Loucy (cell line): ENCODE data around the gene SOX13.

Experiments
- H2AFZ ChIP-seq: fragments of 200-600 bp; sonication (generic); 2 replicates; pipeline ENCODE4 v1.6.0; 2016; ENCODE audit warnings: antibody characterized with exemption, mild to moderate bottlenecking, low read length, moderate library complexity
- H3F3A ChIP-seq: fragments of 200-600 bp; 2 replicates; pipeline ENCODE4 v1.6.0; 2016; ENCODE audit warnings: antibody characterized with exemption, low read depth, mild to moderate bottlenecking
- H3K27me3 ChIP-seq: fragments of 200-600 bp; sonication (generic); 2 replicates; pipeline ENCODE4 v1.6.1; 2014; ENCODE audit warnings: low read length, mild to moderate bottlenecking; ENCODE audit not compliant: insufficient read depth, poor library complexity, severe bottlenecking
- H3K36me3 ChIP-seq: fragments of 200-600 bp; sonication (generic); 2 replicates; pipeline ENCODE4 v1.6.1; 2016; ENCODE audit warnings: low read length; ENCODE audit not compliant: insufficient read depth
- H3K4me1 ChIP-seq: fragments of 200-600 bp; sonication (generic); 2 replicates; pipeline ENCODE4 v1.5.1; 2014; ENCODE audit warnings: low read length, mild to moderate bottlenecking; ENCODE audit not compliant: insufficient read depth, poor library complexity, severe bottlenecking
- H3K4me2 ChIP-seq: fragments of 200-600 bp; sonication (generic); 2 replicates; pipeline ENCODE4 v1.6.0; 2014; ENCODE audit warnings: antibody characterized with exemption, low read length, low read depth, mild to moderate bottlenecking; ENCODE audit not compliant: poor library complexity, severe bottlenecking
- H3K4me3 ChIP-seq: fragments of 200-600 bp; sonication (generic); 2 replicates; pipeline ENCODE4 v1.5.1; 2014; ENCODE audit warnings: low read length, mild to moderate bottlenecking, mixed read lengths; ENCODE audit not compliant: poor library complexity, severe bottlenecking
- H3K79me2 ChIP-seq: fragments of 200-600 bp; sonication (generic); 2 replicates; pipeline ENCODE4 v1.6.1; 2014; ENCODE audit warnings: low read length; ENCODE audit not compliant: insufficient read depth
- H3K9ac ChIP-seq: fragments of 200-600 bp; sonication (generic); 2 replicates; pipeline ENCODE4 v1.6.0; 2014; ENCODE audit warnings: mild to moderate bottlenecking, low read depth, low read length, moderate library complexity; ENCODE audit not compliant: poor library complexity, severe bottlenecking
- H3K9me2 ChIP-seq: fragments of 200-600 bp; sonication (generic); replicated peaks from 2 replicates; pipeline ENCODE4 v1.6.1; 2016; ENCODE audit warnings: low read depth, low read length, mixed read lengths
- H3K9me3 ChIP-seq: fragments of 200-600 bp; sonication (generic); 2 replicates; pipeline ENCODE4 v1.6.1; 2014; ENCODE audit warnings: mild to moderate bottlenecking, antibody characterized with exemption, low read length, low read depth; ENCODE audit not compliant: insufficient read depth
- H4K20me1 ChIP-seq: fragments of 200-600 bp; sonication (generic); 2 replicates; pipeline ENCODE4 v1.6.0; 2014; ENCODE audit warnings: antibody characterized with exemption, low read length, mild to moderate bottlenecking; ENCODE audit not compliant: insufficient read depth, poor library complexity, severe bottlenecking
- EZH2phosphoT487 ChIP-seq: fragments of 200-600 bp; IDR thresholded peaks from 2 replicates; pipeline ENCODE4 v1.6.1; 2018; ENCODE audit warnings: antibody characterized with exemption, mild to moderate bottlenecking, moderate library complexity, borderline replicate concordance
- TF ChIP-seq, protein P1 (sequence below): fragments of 200-600 bp; sonication (generic); conservative IDR thresholded peaks from 2 replicates; pipeline ENCODE4 v1.5.1; 2014; ENCODE audit warnings: mild to moderate bottlenecking, antibody characterized with exemption, low read length

Gene SOX13

GRCh38 chr1:204065986-204066300 is 7.0 kb upstream of the SOX13 start:
- Histone ChIP-seq H3K4me1 (peaks cover 12% of the 10 kb centered on the region), H3K9ac (no peak overlapping the region), H3K36me3 (no peaks in the 10 kb centered on the region), H4K20me1 (no peaks in the 10 kb centered on the region), H3K27me3 (no peaks in the 10 kb centered on the region), H3K4me3 (no peak overlapping the region), H3F3A (no peaks in the 10 kb centered on the region), H2AFZ (no peak overlapping the region), H3K4me2 (no peak overlapping the region), H3K9me3 (no peaks in the 10 kb centered on the region), H3K9me2 (no peaks in the 10 kb centered on the region), H3K79me2 (no peaks in the 10 kb centered on the region)
- TF ChIP-seq, protein P1, sequence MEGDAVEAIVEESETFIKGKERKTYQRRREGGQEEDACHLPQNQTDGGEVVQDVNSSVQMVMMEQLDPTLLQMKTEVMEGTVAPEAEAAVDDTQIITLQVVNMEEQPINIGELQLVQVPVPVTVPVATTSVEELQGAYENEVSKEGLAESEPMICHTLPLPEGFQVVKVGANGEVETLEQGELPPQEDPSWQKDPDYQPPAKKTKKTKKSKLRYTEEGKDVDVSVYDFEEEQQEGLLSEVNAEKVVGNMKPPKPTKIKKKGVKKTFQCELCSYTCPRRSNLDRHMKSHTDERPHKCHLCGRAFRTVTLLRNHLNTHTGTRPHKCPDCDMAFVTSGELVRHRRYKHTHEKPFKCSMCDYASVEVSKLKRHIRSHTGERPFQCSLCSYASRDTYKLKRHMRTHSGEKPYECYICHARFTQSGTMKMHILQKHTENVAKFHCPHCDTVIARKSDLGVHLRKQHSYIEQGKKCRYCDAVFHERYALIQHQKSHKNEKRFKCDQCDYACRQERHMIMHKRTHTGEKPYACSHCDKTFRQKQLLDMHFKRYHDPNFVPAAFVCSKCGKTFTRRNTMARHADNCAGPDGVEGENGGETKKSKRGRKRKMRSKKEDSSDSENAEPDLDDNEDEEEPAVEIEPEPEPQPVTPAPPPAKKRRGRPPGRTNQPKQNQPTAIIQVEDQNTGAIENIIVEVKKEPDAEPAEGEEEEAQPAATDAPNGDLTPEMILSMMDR = no peak
- TF ChIP-seq EZH2phosphoT487 = no peak

DNA sequence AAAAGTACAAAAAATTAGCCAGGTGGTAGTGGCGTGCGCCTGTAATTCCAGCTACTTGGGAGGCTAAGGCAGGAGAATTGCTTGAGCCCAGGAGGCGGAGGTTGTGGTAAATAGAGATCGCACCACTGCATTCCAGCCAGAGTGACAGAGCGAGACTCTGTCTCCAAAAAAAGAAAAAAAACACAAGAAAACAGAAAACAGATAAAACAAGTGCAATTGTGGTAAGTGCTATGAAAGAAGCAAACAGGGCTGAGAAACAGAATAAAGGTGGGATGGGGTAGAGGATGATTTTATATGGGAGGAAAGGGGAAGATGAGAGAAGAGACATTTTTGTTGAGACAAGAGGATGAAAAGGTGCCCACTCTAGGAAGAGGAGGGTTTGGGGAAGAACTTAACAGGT is 5.0 kb upstream of the SOX13 start:
- Histone ChIP-seq H3K9me2 (no peaks in the 10 kb centered on the region), H3K27me3 (no peaks in the 10 kb centered on the region), H4K20me1 (no peaks in the 10 kb centered on the region), H2AFZ (no peak overlapping the region), H3F3A (no peaks in the 10 kb centered on the region), H3K4me2 (no peak overlapping the region), H3K9ac (no peak overlapping the region), H3K36me3 (no peaks in the 10 kb centered on the region), H3K4me1 (peaks cover 12% of the 10 kb centered on the region), H3K4me3 (no peak overlapping the region), H3K79me2 (no peaks in the 10 kb centered on the region), H3K9me3 (no peaks in the 10 kb centered on the region)
- no peak for TF ChIP-seq EZH2phosphoT487
- TF ChIP-seq, protein P1 = no peak

GRCh38 chr1:204069887-204070286 is 3.0 kb upstream of the SOX13 start:
- TF ChIP-seq EZH2phosphoT487 = no peak
- TF ChIP-seq, protein P1 = no peak
- H2AFZ ChIP-seq = no peak overlapping the region

More at GRCh38 chr1:204069887-204070286, 3.0 kb upstream of the SOX13 start:
- H3K27me3 ChIP-seq = no peaks in the 10 kb centered on the region
- H3K9me2 ChIP-seq = no peaks in the 10 kb centered on the region
- no peak overlapping the region for H3K9ac ChIP-seq
- peaks cover 10% of the 10 kb centered on the region for H3K4me1 ChIP-seq
- no peaks in the 10 kb centered on the region for H3K79me2 ChIP-seq
- no peaks in the 10 kb centered on the region for H3F3A ChIP-seq
- no peaks in the 10 kb centered on the region for H3K9me3 ChIP-seq
- no peak overlapping the region for H3K4me3 ChIP-seq
- no peak overlapping the region for H3K4me2 ChIP-seq
- no peaks in the 10 kb centered on the region for H4K20me1 ChIP-seq
- no peaks in the 10 kb centered on the region for H3K36me3 ChIP-seq
